Activated CD4-positive, alpha-beta memory T cell treated with anti-CD3 and anti-CD28 coated beads, Interleukin-2, amount 10 ng/mL, durations not matched to agents 7 days and 5 days (primary cell): ENCODE data around the gene TNFAIP8. TPM values are rescaled to one million over a fixed set of nuclear protein-coding genes. Genes with fewer than 3 reads are reported as not detected.

ENCODE experiments used
- CTCF ChIA-PET: fragments of 350-600 bp; sonication (Branson Sonifier 250); formaldehyde crosslinking; loops from one replicate; lab custom pipeline; 2021; ENCODE audit warnings: antibody characterized with exemption, inconsistent platforms; lab: Charles Lee
- POLR2A ChIA-PET: fragments of 350-600 bp; sonication (Branson Sonifier 250); formaldehyde crosslinking; loops from one replicate; lab custom pipeline; 2021; ENCODE audit warnings: antibody characterized with exemption; lab: Charles Lee
- DNase-seq: peaks from one replicate; pipeline ENCODE4 v3.0.0-alpha.2; 2020
- H3K27ac Mint-ChIP-seq: one replicate; pipeline ENCODE4 v1.8.0; 2021; ENCODE audit warnings: mild to moderate bottlenecking, mixed read lengths
- H3K27me3 Mint-ChIP-seq: one replicate; pipeline ENCODE4 v1.8.0; 2021; ENCODE audit warnings: mixed read lengths
- H3K36me3 Mint-ChIP-seq: one replicate; pipeline ENCODE4 v1.8.0; 2021; ENCODE audit warnings: low read depth, mixed read lengths
- H3K4me1 Mint-ChIP-seq: one replicate; pipeline ENCODE4 v1.8.0; 2021; ENCODE audit warnings: mixed read lengths
- H3K4me3 Mint-ChIP-seq: one replicate; pipeline ENCODE4 v1.8.0; 2021; ENCODE audit warnings: mild to moderate bottlenecking, mixed read lengths
- H3K9me3 Mint-ChIP-seq: one replicate; pipeline ENCODE4 v1.8.0; 2021; ENCODE audit warnings: mixed read lengths
- total RNA-seq, 2 experiments: library from RNA; stranded (reverse); gene quantifications; one replicate each; pipeline ENCODE4 v1.2.3, GENCODE V29; 2021

The TNFAIP8 gene
- total RNA-seq, 2 experiments from 2014 or later: 161 to 163 TPM

DNA sequence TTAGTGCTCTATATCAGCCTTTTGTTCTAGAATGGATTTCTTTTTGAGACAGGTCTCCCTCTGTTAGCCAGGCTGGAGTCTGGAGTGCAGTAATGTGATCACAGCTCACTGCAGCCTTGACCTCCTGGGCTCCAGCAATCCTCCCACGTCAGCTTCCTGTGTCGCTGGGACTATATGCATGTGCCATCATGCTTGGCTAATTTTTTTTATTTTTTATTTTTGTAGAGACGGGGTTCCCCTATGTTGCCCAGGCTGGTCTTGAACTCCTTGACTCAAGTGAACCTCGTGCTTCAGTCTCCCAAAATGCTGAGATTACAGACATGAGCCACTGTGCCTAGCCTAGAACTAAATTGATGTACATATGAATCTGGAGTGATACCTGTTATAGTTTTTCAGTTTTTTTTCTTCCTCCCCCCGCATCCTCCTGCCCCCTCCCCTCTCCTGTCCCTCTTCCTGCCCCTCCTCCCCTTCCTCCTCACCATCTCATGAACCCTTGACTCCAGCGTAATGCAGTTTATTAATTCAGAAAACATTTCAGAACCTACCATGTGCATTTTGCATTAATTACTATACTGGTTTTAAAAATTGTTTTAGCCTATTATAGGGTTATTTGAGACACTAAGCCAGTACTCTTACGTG is 37.4 kb upstream of the TNFAIP8 start:
- Mint-ChIP-seq H3K36me3 (peaks cover 39% of the 10 kb centered on the region), H3K4me1 (peaks cover 96% of the 10 kb centered on the region), H3K4me3 (peak overlapping the region; percentile 29), H3K9me3 (no peaks in the 10 kb centered on the region), H3K27me3 (no peaks in the 10 kb centered on the region), H3K27ac (peak overlapping the region; percentile 87)
- CTCF ChIA-PET: interaction anchor here (0.8 to 1.2 kb wide), 3 partner anchors 16 to 94 kb away, joined by 3 to 4 read pairs (median 3); no protein-coding TSS in a partner anchor
- POLR2A ChIA-PET: interaction anchor here (0.8 to 2.6 kb wide), 15 partner anchors 8 to 55 kb away, joined by 3 to 25 read pairs (median 3); no protein-coding TSS in a partner anchor
- DNase-seq: no peak

DNA sequence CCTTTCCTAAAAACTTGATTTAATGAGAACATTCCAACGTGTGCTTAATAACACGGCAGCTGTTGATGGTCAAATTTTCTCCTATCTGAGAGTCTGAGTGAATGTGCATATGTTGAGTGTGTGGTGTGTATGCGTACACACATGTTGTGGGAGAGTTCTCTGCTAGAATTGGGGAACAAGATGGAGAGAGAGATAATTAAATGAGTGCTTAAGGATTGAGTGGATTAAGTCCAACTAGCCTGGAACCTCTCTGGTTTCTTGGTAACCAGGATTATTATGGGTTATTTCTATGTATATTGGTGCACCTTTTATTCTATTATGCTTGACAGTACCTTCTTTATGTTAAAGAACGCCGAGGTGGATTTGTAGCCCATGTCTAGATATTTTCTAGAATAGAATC is 36.4 kb upstream of the TNFAIP8 start:
- POLR2A ChIA-PET: interaction anchor here (1.4 to 2.6 kb wide), 3 partner anchors 10 to 29 kb away, joined by 4 to 25 read pairs (median 6); no protein-coding TSS in a partner anchor
- Mint-ChIP-seq H3K36me3 (peaks cover 39% of the 10 kb centered on the region), H3K4me1 (peaks cover 95% of the 10 kb centered on the region), H3K27me3 (no peaks in the 10 kb centered on the region), H3K4me3 (peak overlapping the region; percentile 19), H3K27ac (peak overlapping the region; percentile 81), H3K9me3 (no peaks in the 10 kb centered on the region)
- CTCF ChIA-PET: no interaction called here
- no peak for DNase-seq

DNA sequence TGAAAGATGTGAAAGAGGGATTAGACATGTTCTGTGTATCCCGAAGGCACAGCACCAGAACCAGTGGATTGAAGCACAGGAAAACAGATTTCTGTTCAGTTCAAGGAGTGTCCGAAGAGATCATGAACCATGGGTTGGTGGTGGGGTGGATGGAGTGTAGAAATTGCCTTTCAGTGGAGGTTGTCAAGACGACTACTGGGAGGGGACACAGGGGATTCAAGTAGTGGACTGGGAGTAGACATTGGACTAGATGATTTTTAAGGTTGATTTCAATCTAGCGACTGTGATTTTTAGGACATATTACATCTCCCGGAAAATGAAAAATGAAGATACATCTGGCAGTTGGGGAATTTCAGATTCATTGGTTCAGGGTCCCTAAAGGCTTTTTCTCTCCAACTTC is 35.9 kb upstream of the TNFAIP8 start:
- no peaks in the 10 kb centered on the region for H3K27me3 Mint-ChIP-seq
- POLR2A ChIA-PET: interaction anchor here (1.0 to 2.6 kb wide), 3 partner anchors 10 to 19 kb away, joined by 3 to 25 read pairs (median 6); no protein-coding TSS in a partner anchor
- peak overlapping the region; percentile 81 for H3K27ac Mint-ChIP-seq
- peaks cover 94% of the 10 kb centered on the region for H3K4me1 Mint-ChIP-seq
- H3K36me3 Mint-ChIP-seq: peaks cover 39% of the 10 kb centered on the region
- CTCF ChIA-PET: no interaction called here
- no peak for DNase-seq
- peak overlapping the region; percentile 56 for H3K4me3 Mint-ChIP-seq
- H3K9me3 Mint-ChIP-seq: no peaks in the 10 kb centered on the region

DNA sequence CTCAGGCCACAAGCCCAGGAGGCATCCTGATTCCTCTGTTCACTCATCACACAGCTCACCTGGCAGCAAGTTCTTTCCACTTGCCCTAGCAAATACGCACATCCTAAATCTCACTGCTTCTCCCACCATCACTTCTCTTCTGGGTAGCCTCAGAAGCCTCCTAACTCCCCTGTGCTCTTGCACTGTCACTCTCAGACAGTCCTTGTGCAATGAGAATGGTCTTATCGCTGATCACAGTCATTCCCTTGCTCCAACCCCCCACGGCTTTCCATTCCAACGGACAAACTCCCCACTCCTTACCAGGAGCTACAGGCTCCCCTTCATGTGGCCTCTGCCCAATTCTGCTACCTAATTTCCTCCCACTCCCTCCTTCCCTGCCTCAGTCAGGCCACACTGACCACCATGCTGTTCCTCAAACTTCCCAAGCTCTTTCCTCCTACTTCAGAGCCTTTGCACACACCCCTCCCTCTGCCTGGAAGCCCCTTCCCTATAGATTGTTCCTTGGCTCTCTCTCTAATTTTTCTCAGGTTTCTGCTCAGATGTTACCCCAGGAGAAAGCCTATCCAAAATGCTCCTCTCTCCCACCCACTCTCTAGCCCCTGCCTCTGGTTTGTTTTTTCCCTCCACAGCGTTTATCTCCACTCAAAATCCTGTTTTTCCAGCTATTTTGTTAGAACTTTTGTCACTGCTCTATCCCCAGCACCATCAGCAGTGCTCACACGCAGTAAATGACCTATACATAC is 34.1 kb upstream of the TNFAIP8 start:
- H3K27me3 Mint-ChIP-seq: no peaks in the 10 kb centered on the region
- H3K36me3 Mint-ChIP-seq: peaks cover 38% of the 10 kb centered on the region
- H3K27ac Mint-ChIP-seq: peak overlapping the region; percentile 81
- DNase-seq: no peak
- peak overlapping the region; percentile 56 for H3K4me3 Mint-ChIP-seq
- H3K4me1 Mint-ChIP-seq: peaks cover 90% of the 10 kb centered on the region
- no peaks in the 10 kb centered on the region for H3K9me3 Mint-ChIP-seq
- ChIA-PET POLR2A (interaction anchor here (1.0 to 3.8 kb wide), 10 partner anchors 9 to 53 kb away, joined by 3 to 64 read pairs (median 8); no protein-coding TSS in a partner anchor), CTCF (interaction anchor here (1.0 kb wide), 1 partner anchor 10 kb away, joined by 3 read pairs; no protein-coding TSS in a partner anchor)

DNA sequence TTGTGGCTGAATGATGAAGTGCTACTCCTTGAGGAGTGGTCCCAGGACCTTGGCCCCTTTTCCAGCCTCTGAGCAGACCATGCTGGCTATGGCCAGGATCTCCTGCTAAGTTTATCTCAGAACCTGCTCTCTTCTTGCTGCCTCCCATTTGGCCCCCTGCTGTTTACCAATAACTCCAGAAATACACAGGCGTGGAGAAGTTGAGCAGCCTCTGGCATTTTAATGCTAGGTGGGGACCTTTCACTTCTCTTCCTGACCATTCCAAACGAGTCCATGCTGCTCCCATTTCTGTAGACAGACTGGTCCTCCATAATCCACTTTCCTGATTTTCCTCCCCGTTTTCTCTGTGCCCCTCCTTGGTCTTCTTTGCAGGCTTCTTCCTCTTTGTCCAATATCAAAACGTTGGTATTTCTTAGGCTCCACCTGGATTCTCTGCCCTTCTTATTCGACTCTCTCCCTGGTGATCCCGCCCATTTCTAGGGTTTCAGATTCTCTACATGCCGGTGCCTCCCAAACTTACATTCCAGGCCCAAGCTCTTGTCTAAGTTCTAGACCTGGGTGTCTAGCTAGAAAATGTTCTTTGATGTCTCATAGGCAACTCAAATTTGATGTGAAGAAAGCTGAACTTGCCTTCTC is 33.4 kb upstream of the TNFAIP8 start:
- Mint-ChIP-seq H3K4me1 (peaks cover 94% of the 10 kb centered on the region), H3K27ac (peak overlapping the region; percentile 81), H3K4me3 (peak overlapping the region; percentile 45), H3K9me3 (no peaks in the 10 kb centered on the region), H3K36me3 (peaks cover 35% of the 10 kb centered on the region), H3K27me3 (no peaks in the 10 kb centered on the region)
- ChIA-PET POLR2A (interaction anchor here (1.0 to 3.8 kb wide), 13 partner anchors 8 to 54 kb away, joined by 3 to 64 read pairs (median 8); no protein-coding TSS in a partner anchor), CTCF (interaction anchor here (0.6 to 2.5 kb wide), 3 partner anchors 9 to 89 kb away, joined by 3 to 17 read pairs (median 4); no protein-coding TSS in a partner anchor)
- no peak for DNase-seq

DNA sequence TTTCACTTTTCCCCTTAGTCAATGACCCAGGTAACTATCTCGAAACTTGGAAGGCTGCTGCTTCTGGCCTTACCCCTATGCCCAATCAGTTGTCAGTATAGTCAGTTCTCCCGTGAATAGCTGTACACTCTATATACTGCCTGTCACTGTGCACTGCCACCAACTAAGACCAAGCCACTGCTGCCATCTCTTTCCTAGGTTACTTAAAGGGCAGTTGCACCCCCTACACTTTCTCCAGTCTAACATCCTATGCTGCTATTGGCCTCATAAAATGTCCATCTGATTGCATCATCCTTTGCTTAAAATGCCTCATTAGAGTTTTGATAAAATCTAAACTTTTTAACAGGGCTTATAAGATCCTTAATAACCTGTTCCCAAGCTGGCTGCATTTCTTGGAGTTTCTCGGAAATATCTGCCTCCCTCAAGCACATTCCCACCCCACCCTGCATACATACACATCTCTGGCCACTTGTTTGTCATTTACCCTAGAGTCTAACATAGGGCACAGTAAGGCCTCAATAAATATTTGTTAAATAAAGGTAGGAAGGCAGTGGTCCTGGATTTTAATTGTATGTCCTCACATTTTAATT is 32.8 kb upstream of the TNFAIP8 start:
- ChIA-PET CTCF (interaction anchor here (0.6 to 2.5 kb wide), 6 partner anchors 8 to 252 kb away, joined by 3 to 17 read pairs (median 4); partner anchors contain the start of gene DMXL1), POLR2A (interaction anchor here (0.8 to 3.8 kb wide), 13 partner anchors 10 to 55 kb away, joined by 3 to 64 read pairs (median 4); no protein-coding TSS in a partner anchor)
- Mint-ChIP-seq H3K36me3 (peaks cover 35% of the 10 kb centered on the region), H3K27me3 (no peaks in the 10 kb centered on the region), H3K9me3 (no peaks in the 10 kb centered on the region), H3K4me3 (peak overlapping the region; percentile 45), H3K4me1 (peaks cover 93% of the 10 kb centered on the region), H3K27ac (peak overlapping the region; percentile 81)
- DNase-seq: no peak

DNA sequence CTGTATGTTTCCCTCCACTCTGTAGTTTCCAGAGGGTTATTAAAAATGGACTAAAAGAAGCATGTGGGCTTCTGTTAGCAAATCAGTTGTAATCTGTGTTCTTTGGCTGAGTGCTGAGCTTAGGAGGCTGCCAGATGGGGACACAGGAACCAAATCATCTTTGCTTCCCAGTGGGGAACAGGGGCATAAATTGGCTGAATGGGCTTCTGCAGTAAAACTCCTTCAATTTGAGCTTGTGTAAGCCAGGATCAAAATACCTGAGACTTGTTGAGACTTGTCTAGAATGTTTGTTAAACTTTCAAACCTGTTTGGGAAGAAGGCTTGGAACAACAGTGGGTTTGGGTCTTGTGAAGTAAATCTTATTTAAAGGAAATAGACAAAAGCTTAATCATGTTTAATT is 32.2 kb upstream of the TNFAIP8 start:
- CTCF ChIA-PET: interaction anchor here (0.8 to 2.5 kb wide), 5 partner anchors 8 to 253 kb away, joined by 3 to 17 read pairs (median 4); partner anchors contain the start of gene DMXL1
- H3K4me1 Mint-ChIP-seq: peaks cover 93% of the 10 kb centered on the region

DNA sequence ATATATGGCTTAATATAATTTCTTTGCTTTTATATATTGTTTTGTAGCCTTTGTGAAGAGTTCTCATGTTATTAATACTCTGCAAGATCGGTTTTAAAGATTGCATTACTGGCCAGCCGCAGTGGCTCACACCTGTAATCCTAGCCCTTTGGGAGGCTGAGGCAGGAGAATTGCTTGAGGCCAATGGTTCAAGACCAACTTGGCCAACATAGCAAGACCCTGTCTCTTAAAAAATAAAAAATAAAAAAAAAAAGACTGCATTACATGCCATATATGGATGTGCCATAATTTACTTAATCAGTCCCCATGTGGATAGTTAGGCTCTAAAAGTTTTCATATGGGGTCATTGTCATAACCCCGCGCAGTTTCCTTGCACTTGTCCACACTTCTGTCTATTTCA is 31.0 kb upstream of the TNFAIP8 start:
- Mint-ChIP-seq H3K27ac (no peak overlapping the region), H3K4me3 (no peak overlapping the region), H3K4me1 (peaks cover 93% of the 10 kb centered on the region), H3K36me3 (peaks cover 28% of the 10 kb centered on the region), H3K9me3 (no peaks in the 10 kb centered on the region), H3K27me3 (no peaks in the 10 kb centered on the region)
- DNase-seq: no peak
- CTCF ChIA-PET: interaction anchor here (0.6 to 2.5 kb wide), 4 partner anchors 9 to 87 kb away, joined by 3 to 17 read pairs (median 5); no protein-coding TSS in a partner anchor
- POLR2A ChIA-PET: interaction anchor here (12.3 to 23.6 kb wide), 2 partner anchors 17 to 37 kb away, joined by 234 to 779 read pairs; partner anchors contain the start of gene TNFAIP8

More for the DNA sequence above, 32.2 kb upstream of the TNFAIP8 start:
- H3K9me3 Mint-ChIP-seq: no peaks in the 10 kb centered on the region
- H3K4me3 Mint-ChIP-seq: no peak overlapping the region
- POLR2A ChIA-PET: interaction anchor here (0.8 to 3.8 kb wide), 12 partner anchors 10 to 55 kb away, joined by 3 to 64 read pairs (median 4); no protein-coding TSS in a partner anchor
- peak overlapping the region; percentile 81 for H3K27ac Mint-ChIP-seq
- peaks cover 35% of the 10 kb centered on the region for H3K36me3 Mint-ChIP-seq
- DNase-seq: no peak
- no peaks in the 10 kb centered on the region for H3K27me3 Mint-ChIP-seq

DNA sequence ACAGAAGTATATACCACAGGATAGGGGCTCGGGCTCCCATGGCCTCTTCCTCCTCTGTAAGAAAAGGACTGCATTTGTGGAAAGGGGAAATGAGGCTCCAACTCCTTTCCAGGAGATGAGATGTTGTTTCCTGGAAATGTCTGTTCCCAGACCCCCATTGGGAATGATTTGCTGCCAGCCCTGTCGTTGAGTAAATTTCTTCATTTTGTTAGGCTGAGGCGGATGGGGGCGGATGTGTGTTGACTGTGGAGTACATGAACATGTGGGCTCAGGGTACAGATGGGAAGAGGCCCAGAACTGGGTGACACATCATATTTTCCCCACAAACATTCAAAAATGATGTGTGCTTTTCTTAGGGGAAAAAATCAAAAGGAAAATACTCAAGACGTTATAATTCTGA is 28.8 kb upstream of the TNFAIP8 start:
- peaks cover 26% of the 10 kb centered on the region for H3K36me3 Mint-ChIP-seq
- H3K27ac Mint-ChIP-seq: peak overlapping the region; percentile 87
- no peak for DNase-seq
- no peaks in the 10 kb centered on the region for H3K27me3 Mint-ChIP-seq
- POLR2A ChIA-PET: interaction anchor here (1.1 to 23.6 kb wide), 5 partner anchors 9 to 54 kb away, joined by 3 to 779 read pairs (median 234); partner anchors contain the start of gene TNFAIP8
- CTCF ChIA-PET: interaction anchor here (1.1 to 3.7 kb wide), 2 partner anchors 13 to 17 kb away, joined by 3 to 35 read pairs; no protein-coding TSS in a partner anchor
- peaks cover 93% of the 10 kb centered on the region for H3K4me1 Mint-ChIP-seq
- H3K4me3 Mint-ChIP-seq: peak overlapping the region; percentile 61
- H3K9me3 Mint-ChIP-seq: no peaks in the 10 kb centered on the region

DNA sequence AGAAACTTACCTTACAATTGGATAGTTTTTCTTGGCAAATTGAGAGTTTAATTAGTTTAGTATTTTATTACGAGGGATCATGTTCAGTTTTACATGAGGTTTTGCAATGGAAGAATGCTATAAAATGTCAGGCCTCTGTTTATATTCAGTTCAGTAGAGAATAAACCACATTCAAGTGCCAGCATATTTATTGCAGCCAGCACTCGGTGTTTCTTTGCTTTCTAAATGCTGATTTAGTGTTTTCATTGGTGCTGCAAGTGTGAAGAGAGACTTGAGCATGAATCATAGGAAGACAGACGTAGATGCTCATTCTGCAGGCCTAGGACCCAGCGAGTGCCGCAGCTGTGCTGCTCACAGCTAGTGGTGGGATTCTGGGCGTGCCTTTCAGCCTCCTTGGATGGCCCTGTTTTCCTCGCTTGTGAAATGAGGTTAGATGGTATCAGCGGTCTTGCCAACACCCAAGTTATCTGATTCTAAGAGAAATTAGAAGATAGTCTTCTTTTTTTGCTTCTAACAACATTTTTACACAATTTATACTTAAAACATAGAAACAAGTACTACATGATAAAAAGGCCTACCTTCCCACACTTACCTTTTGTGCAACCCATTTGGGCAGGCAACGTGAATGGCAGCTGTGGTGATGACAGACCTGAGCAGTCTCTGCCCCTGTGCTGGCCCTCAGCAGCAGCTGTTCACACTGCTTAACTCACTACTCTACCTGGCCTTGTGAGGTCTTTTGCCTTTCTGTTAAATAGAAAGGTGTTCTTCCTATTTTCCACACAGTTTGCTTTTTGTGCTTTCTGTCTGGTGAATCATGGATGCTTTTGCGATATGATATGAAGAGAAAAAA is 26.8 kb upstream of the TNFAIP8 start:
- peak overlapping the region; percentile 87 for H3K27ac Mint-ChIP-seq
- H3K4me3 Mint-ChIP-seq: peak overlapping the region; percentile 36
- no peaks in the 10 kb centered on the region for H3K9me3 Mint-ChIP-seq
- H3K36me3 Mint-ChIP-seq: peaks cover 27% of the 10 kb centered on the region
- ChIA-PET POLR2A (interaction anchor here (0.8 to 23.6 kb wide), 8 partner anchors 8 to 258 kb away, joined by 5 to 779 read pairs (median 15); partner anchors contain the start of genes DMXL1 and TNFAIP8), CTCF (interaction anchor here (0.8 to 3.7 kb wide), 10 partner anchors 8 to 258 kb away, joined by 3 to 35 read pairs (median 5); partner anchors contain the start of gene DMXL1)
- no peaks in the 10 kb centered on the region for H3K27me3 Mint-ChIP-seq
- DNase-seq: peak; percentile 73
- peaks cover 85% of the 10 kb centered on the region for H3K4me1 Mint-ChIP-seq
